ENCODE results near the gene KRT10. TPM values are rescaled to one million over a fixed set of nuclear protein-coding genes. Genes with fewer than 3 reads are reported as not detected.

KRT10 gene
- total RNA-seq (ENCODE audit: low replicate concordance), result 1.6 and 4.7 TPM in 2 replicates

DNA sequence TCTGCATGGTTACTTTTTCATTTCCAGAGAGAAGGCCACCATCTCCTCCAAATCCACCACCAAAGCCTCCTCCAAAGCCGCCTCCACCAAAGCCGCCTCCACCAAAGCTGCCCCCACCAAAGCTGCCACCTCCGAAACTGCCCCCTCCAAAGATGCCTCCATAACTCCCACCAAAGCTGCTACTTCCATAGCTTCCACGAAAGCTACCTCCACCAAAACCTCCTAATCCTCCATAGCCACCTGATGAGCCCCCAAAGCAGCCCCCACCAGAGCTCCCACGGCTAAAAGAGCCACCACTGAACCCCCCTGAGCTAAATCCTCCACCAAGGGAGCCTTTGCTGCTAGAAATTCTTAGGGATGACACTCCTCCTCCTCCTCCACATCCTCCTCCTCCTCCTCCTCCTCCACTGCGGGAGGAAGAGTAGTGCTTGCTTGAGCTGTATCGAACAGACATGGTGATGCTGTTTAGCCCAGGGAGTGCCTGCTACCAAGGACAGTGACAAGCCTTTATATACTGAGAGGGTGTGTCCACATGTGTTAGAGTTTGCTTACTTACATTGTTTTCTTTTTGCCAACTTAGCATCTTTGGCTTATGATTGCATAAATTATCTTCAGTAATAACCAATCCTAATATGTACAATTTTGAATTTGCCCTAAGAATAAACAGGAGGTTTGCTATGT is at the start of gene KRT10:
KRT10 (minus strand) TSS at position 483 of the 681 bp plus-strand sequence; CDS start at position 454, 29 bp downstream.

DNA sequence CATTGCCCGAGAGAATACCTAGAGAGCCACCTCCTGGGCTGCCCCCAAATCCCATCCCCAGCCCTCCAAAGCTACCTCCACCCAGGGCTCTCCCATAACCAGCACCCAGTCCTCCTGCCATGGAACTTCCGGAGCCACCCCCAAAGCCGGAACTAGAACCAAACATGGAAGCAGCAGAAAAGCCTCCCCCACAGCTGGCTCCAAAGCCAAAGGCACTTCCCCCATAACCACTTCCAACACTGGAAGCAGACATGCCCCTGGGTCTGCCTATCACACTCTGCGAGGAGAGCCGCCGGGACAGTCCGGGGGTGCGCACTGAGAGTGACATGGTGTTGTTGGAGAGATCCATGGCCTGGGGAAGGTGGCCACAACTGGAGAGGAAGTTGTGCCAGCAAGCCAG is 44.4 kb upstream of the KRT10 start, which contains the start of gene KRT12:
KRT12 (minus strand) TSS at position 386 of the 400 bp plus-strand sequence; CDS start at position 349, 37 bp downstream.

DNA sequence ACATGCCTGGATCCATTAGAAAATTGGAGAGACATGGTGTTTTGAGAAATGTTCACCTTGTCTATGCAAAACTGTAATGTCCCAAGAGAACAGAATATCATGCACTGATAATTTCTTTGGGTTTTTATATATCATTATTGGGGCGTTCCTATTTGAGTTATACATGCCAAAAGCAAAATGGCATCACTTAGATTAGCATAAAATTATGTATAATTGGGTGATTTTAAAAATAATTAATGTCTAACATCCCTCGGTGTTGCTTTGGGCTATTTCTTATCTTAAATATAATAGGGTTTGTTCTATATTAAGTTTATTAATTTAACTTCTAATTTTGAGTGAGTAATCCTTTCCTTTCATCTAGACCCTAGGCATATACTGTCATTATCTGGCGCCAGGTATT is 22.6 kb downstream of the KRT10 start, which contains the start of gene KRT28:
KRT28 (minus strand) TSS at position 101 of the 400 bp plus-strand sequence; CDS start at position 35, 66 bp downstream.

DNA sequence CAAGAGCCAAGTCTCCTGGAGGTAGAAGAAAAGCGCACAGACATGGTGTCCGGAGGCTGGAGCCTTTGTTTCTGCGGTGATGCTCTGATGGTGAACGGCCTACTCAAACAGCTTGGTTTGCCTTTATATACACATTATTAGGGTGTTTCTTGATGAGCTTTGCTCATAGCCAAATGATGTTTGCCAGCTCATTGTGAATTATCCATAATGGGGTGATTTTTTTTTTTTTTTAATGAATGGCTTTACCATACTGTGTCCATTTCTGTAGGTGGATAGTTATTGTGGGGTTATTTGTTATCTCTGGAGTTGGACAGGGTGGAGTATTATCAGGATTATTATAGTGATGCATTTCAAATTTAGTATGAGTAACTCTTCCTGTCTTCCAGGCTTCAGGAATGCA is 40.0 kb downstream of the KRT10 start, which contains the start of gene KRT27:
KRT27 (minus strand) TSS at position 101 of the 400 bp plus-strand sequence; CDS start at position 44, 57 bp downstream.

DNA sequence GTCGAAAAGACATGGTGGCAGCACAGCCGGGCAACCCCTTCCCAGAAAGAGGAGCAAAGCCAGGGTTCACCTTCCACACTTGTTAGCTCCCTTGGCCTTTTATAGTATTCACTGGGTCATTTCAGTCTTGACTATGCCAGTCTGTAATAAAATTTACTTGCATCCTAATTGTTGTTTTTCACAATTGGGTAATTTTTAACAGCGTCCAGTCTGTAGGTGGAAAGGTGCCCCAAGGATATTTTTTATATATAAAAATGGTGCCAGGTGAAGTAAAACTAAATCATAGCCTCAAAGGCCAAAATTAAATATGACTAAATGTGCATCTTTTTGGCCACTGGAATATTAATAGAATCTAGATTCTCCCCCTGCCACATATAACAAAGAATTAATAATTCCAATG is 50.3 kb downstream of the KRT10 start, which contains the start of gene KRT26:
KRT26 (minus strand) TSS at position 101 of the 400 bp plus-strand sequence; CDS start at position 13, 88 bp downstream.

Other genes with a start within 250 kb of the KRT10 start
- 68.1 and 78.9 TPM in 2 replicates for gene SMARCE1, start 174.8 kb downstream of the KRT10 start, total RNA-seq (ENCODE audit: low replicate concordance)
- 1.3 TPM in 1 of 2 replicates, not detected in the other for gene KRT222, start 157.4 kb downstream of the KRT10 start, total RNA-seq (ENCODE audit: low replicate concordance)
- gene KRT24, start 118.9 kb downstream of the KRT10 start, total RNA-seq (ENCODE audit: low replicate concordance), result not detected in 2 replicates
- gene KRT25, start 67.3 kb downstream of the KRT10 start, total RNA-seq (ENCODE audit: low replicate concordance), result not detected in 2 replicates
- not detected in 2 replicates for gene KRT26, start 50.4 kb downstream of the KRT10 start, total RNA-seq (ENCODE audit: low replicate concordance)
- not detected in 2 replicates for gene KRT27, start 40.1 kb downstream of the KRT10 start, total RNA-seq (ENCODE audit: low replicate concordance)
- not detected in 2 replicates for gene KRT28, start 22.7 kb downstream of the KRT10 start, total RNA-seq (ENCODE audit: low replicate concordance)
- gene KRT12, start 44.6 kb upstream of the KRT10 start, total RNA-seq (ENCODE audit: low replicate concordance), result under 0.01 TPM in 1 of 2 replicates, not detected in the other
- gene KRT20, start 62.6 kb upstream of the KRT10 start, total RNA-seq (ENCODE audit: low replicate concordance), result not detected in 2 replicates
- gene KRT23, start 115.0 kb upstream of the KRT10 start, total RNA-seq (ENCODE audit: low replicate concordance), result not detected in 2 replicates
- 0.12 TPM in 1 of 2 replicates, not detected in the other for gene KRT39, start 144.3 kb upstream of the KRT10 start, total RNA-seq (ENCODE audit: low replicate concordance)
- not detected in 2 replicates for gene KRT40, start 161.7 kb upstream of the KRT10 start, total RNA-seq (ENCODE audit: low replicate concordance)
- gene KRTAP3-3, start 171.6 kb upstream of the KRT10 start, total RNA-seq (ENCODE audit: low replicate concordance), result not detected in 2 replicates
- not detected in 2 replicates for gene KRTAP3-2, start 177.3 kb upstream of the KRT10 start, total RNA-seq (ENCODE audit: low replicate concordance)
- not detected in 2 replicates for gene KRTAP3-1, start 186.5 kb upstream of the KRT10 start, total RNA-seq (ENCODE audit: low replicate concordance)
- not detected in 2 replicates for gene KRTAP1-5, start 204.6 kb upstream of the KRT10 start, total RNA-seq (ENCODE audit: low replicate concordance)
- gene KRTAP1-4, start 207.6 kb upstream of the KRT10 start, total RNA-seq (ENCODE audit: low replicate concordance), result not detected in 2 replicates
- gene KRTAP1-3, start 212.3 kb upstream of the KRT10 start, total RNA-seq (ENCODE audit: low replicate concordance), result not detected in 2 replicates
- not detected in 2 replicates for gene KRTAP1-1, start 218.8 kb upstream of the KRT10 start, total RNA-seq (ENCODE audit: low replicate concordance)
- not detected in 2 replicates for gene KRTAP2-1, start 224.7 kb upstream of the KRT10 start, total RNA-seq (ENCODE audit: low replicate concordance)
- gene KRTAP2-2, start 232.6 kb upstream of the KRT10 start, total RNA-seq (ENCODE audit: low replicate concordance), result not detected in 2 replicates
- not detected in 2 replicates for gene KRTAP2-3, start 237.5 kb upstream of the KRT10 start, total RNA-seq (ENCODE audit: low replicate concordance)
- gene KRTAP2-4, start 243.3 kb upstream of the KRT10 start, total RNA-seq (ENCODE audit: low replicate concordance), result not detected in 2 replicates

Measured in smooth muscle cell of the coronary artery (primary cell).